KMS-11 (cell line): ENCODE measurements around the gene CDH13.

Experiments used
- H2AFZ ChIP-seq: fragments of 200-600 bp; sonication (generic); 2 replicates; pipeline ENCODE4 v1.6.1; 2016; ENCODE audit warnings: antibody characterized with exemption, mixed run types, low read depth
- H3K27ac ChIP-seq: fragments of 200-600 bp; sonication (generic); 2 replicates; pipeline ENCODE4 v1.6.1; 2016; ENCODE audit warnings: mild to moderate bottlenecking, mixed run types
- H3K27me3 ChIP-seq: fragments of 200-600 bp; sonication (generic); 2 replicates; pipeline ENCODE4 v1.6.1; 2017; ENCODE audit warnings: mild to moderate bottlenecking, low read depth, mixed run types, moderate library complexity; ENCODE audit not compliant: insufficient read depth
- H3K36me3 ChIP-seq: fragments of 200-600 bp; sonication (generic); 2 replicates; pipeline ENCODE4 v1.6.1; 2017; ENCODE audit warnings: mild to moderate bottlenecking, mixed run types; ENCODE audit not compliant: insufficient read depth
- H3K4me1 ChIP-seq: fragments of 200-600 bp; sonication (generic); 2 replicates; pipeline ENCODE4 v1.6.1; 2016; ENCODE audit warnings: mild to moderate bottlenecking, low read depth, mixed run types; ENCODE audit not compliant: poor library complexity, severe bottlenecking
- H3K4me2 ChIP-seq: fragments of 200-600 bp; sonication (generic); 2 replicates; pipeline ENCODE4 v1.7.0; 2016; ENCODE audit warnings: mild to moderate bottlenecking, mixed run types
- H3K4me3 ChIP-seq: fragments of 200-600 bp; sonication (generic); IDR thresholded peaks from 2 replicates; pipeline ENCODE4 v1.6.1; 2017; ENCODE audit warnings: low read depth, low read length, mixed read lengths; ENCODE audit not compliant: insufficient read depth
- H3K79me2 ChIP-seq: fragments of 200-600 bp; sonication (generic); 2 replicates; pipeline ENCODE4 v1.6.1; 2016; ENCODE audit warnings: low read depth, mixed run types; ENCODE audit not compliant: insufficient read depth
- H3K9ac ChIP-seq: fragments of 200-600 bp; sonication (generic); 2 replicates; pipeline ENCODE4 v1.6.1; 2016; ENCODE audit warnings: mild to moderate bottlenecking, mixed run types
- H4K20me1 ChIP-seq: fragments of 200-600 bp; sonication (generic); 2 replicates; pipeline ENCODE4 v1.6.1; 2016; ENCODE audit warnings: mild to moderate bottlenecking, mixed run types; ENCODE audit not compliant: insufficient read depth
- TF ChIP-seq, protein P1 (sequence below): fragments of 200-600 bp; sonication (generic); conservative IDR thresholded peaks from 2 replicates; pipeline ENCODE4 v1.6.1; 2017; ENCODE audit warnings: low read depth, mild to moderate bottlenecking, antibody characterized with exemption, low read length, moderate library complexity, mixed read lengths

The CDH13 gene

GRCh38 chr16:82857693-82858365, 231.1 kb downstream of the CDH13 start:
- Histone ChIP-seq H3K4me1 (no peaks in the 10 kb centered on the region), H3K9ac (no peak overlapping the region), H3K36me3 (no peaks in the 10 kb centered on the region), H3K4me2 (no peak overlapping the region), H3K27me3 (no peaks in the 10 kb centered on the region), H3K27ac (no peak overlapping the region), H3K79me2 (no peaks in the 10 kb centered on the region), H3K4me3 (no peak overlapping the region), H4K20me1 (no peaks in the 10 kb centered on the region), H2AFZ (no peak overlapping the region)
- TF ChIP-seq, protein P1, sequence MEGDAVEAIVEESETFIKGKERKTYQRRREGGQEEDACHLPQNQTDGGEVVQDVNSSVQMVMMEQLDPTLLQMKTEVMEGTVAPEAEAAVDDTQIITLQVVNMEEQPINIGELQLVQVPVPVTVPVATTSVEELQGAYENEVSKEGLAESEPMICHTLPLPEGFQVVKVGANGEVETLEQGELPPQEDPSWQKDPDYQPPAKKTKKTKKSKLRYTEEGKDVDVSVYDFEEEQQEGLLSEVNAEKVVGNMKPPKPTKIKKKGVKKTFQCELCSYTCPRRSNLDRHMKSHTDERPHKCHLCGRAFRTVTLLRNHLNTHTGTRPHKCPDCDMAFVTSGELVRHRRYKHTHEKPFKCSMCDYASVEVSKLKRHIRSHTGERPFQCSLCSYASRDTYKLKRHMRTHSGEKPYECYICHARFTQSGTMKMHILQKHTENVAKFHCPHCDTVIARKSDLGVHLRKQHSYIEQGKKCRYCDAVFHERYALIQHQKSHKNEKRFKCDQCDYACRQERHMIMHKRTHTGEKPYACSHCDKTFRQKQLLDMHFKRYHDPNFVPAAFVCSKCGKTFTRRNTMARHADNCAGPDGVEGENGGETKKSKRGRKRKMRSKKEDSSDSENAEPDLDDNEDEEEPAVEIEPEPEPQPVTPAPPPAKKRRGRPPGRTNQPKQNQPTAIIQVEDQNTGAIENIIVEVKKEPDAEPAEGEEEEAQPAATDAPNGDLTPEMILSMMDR, result no peak

GRCh38 chr16:82859662-82860061, 232.9 kb downstream of the CDH13 start:
- Histone ChIP-seq H3K27me3 (no peaks in the 10 kb centered on the region), H3K9ac (no peak overlapping the region), H3K79me2 (no peaks in the 10 kb centered on the region), H3K27ac (no peak overlapping the region), H3K4me3 (no peak overlapping the region), H3K4me2 (no peak overlapping the region), H2AFZ (no peak overlapping the region), H3K36me3 (no peaks in the 10 kb centered on the region), H4K20me1 (no peaks in the 10 kb centered on the region), H3K4me1 (no peaks in the 10 kb centered on the region)
- TF ChIP-seq, protein P1, result no peak

GRCh38 chr16:82860071-82860470, 233.3 kb downstream of the CDH13 start:
- Histone ChIP-seq H4K20me1 (no peaks in the 10 kb centered on the region), H3K27ac (no peak overlapping the region), H3K4me3 (no peak overlapping the region), H3K4me1 (no peaks in the 10 kb centered on the region), H3K4me2 (no peak overlapping the region), H3K36me3 (no peaks in the 10 kb centered on the region), H3K9ac (no peak overlapping the region), H3K27me3 (no peaks in the 10 kb centered on the region), H3K79me2 (no peaks in the 10 kb centered on the region), H2AFZ (no peak overlapping the region)
- TF ChIP-seq, protein P1, result no peak

- no peaks in the 10 kb centered on the region for H3K79me2 ChIP-seq
- H3K4me3 ChIP-seq, result no peak overlapping the region
- H3K27ac ChIP-seq, result no peak overlapping the region
- H2AFZ ChIP-seq, result no peak overlapping the region
- H4K20me1 ChIP-seq, result no peaks in the 10 kb centered on the region
- no peaks in the 10 kb centered on the region for H3K27me3 ChIP-seq
- no peaks in the 10 kb centered on the region for H3K36me3 ChIP-seq
- TF ChIP-seq, protein P1, result no peak
- no peaks in the 10 kb centered on the region for H3K4me1 ChIP-seq
- no peak overlapping the region for H3K4me2 ChIP-seq
- no peak overlapping the region for H3K9ac ChIP-seq
Observed at GRCh38 chr16:82862057-82862456, 235.3 kb downstream of the CDH13 start.
